Muscle of leg (tissue), 11 donors: ENCODE measurements around the gene MINAR1. TPM values are rescaled to one million over a fixed set of nuclear protein-coding genes. Genes with fewer than 3 reads are reported as not detected.
"Not testable (repeated sequence)": the region's sequence is repeated elsewhere in the genome, so short reads cannot be mapped to it uniquely, and the experiment has no call there.

ENCODE experiments used
- DNase-seq: peaks from one replicate; pipeline ENCODE4 v3.0.0; 2013
- H3K27ac ChIP-seq: one replicate; pipeline ENCODE4 v1.5.1; 2013; ENCODE audit warnings: mild to moderate bottlenecking, low read length, control low read depth
- H3K27me3 ChIP-seq: one replicate; pipeline ENCODE4 v1.6.1; 2013; ENCODE audit warnings: low read length; ENCODE audit not compliant: control insufficient read depth, insufficient read depth
- H3K36me3 ChIP-seq: one replicate; pipeline ENCODE4 v1.6.1; 2013; ENCODE audit warnings: low read length; ENCODE audit not compliant: control insufficient read depth, insufficient read depth
- H3K4me1 ChIP-seq: one replicate; pipeline ENCODE4 v1.6.1; 2013; ENCODE audit warnings: low read length; ENCODE audit not compliant: control insufficient read depth, insufficient read depth
- H3K4me3 ChIP-seq: one replicate; pipeline ENCODE4 v1.5.1; 2013; ENCODE audit warnings: low read length, control low read depth
- H3K9me3 ChIP-seq: replicated peaks from 2 replicates; pipeline ENCODE4 v1.6.1; 2013; ENCODE audit warnings: low read depth, low read length; ENCODE audit not compliant: control insufficient read depth
- WGBS: methylation state at CpG from one replicate; pipeline ENCODE4 v1.1.5; 2013; ENCODE audit warnings: missing lambda C conversion rate; ENCODE audit not compliant: insufficient coverage; 5-methylcytosine and 5-hydroxymethylcytosine counted together
- polyA plus RNA-seq, 8 donors: library from polyadenylated mRNA; unstranded; fragments of 120-200 nt; gene quantifications; one replicate each; pipeline versions ENCODE4 v1.2.1 to v1.2.3, GENCODE V29; 2013; ENCODE audit warnings: inconsistent platforms in 1 of 8, low replicate concordance in 1 of 8; ENCODE audit not compliant: insufficient read length in 8 of 8, insufficient read depth in 1 of 8
- total RNA-seq: library from RNA; stranded (reverse); fragments of 120-200 nt; gene quantifications from one replicate; pipeline ENCODE4 v1.2.4, GENCODE V29; 2013

Gene MINAR1
- total and polyA plus RNA-seq, 9 donors, result 0.97 to 2.8 (median 1.7) TPM

- Histone ChIP-seq H3K9me3 (no peaks in the 10 kb centered on the region), H3K27me3 (no peaks in the 10 kb centered on the region), H3K4me3 (no peak overlapping the region), H3K36me3 (no peaks in the 10 kb centered on the region), H3K27ac (no peak overlapping the region), H3K4me1 (no peaks in the 10 kb centered on the region)
- DNase-seq, result no peak
- WGBS, result no CpG with 5 or more reads among the region's 3 CpGs
Measured at GRCh38 chr15:79406210-79406609, 25.9 kb upstream of the MINAR1 start.

DNA sequence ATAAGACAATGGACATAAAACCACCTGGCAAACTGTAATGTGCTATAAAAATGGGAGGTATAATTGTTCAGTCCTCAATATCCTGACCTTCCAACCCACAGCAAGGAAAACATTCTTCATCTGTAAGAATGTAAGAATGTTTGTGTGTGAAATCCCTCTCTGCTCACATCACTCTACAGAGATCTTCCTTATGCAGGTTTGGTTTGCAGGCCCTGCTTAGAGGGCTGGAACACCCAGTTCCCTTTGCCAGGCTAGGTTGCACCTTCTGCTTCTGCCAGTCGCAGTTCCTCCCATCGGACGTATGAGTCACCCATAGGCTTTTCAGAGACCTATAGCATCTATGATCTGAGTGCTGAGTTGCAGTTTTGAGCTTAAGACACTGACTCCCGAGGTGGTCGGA is 24.1 kb upstream of the MINAR1 start:
- no peaks in the 10 kb centered on the region for H3K9me3 ChIP-seq
- no peaks in the 10 kb centered on the region for H3K4me1 ChIP-seq
- no peak overlapping the region for H3K4me3 ChIP-seq
- WGBS, result 88% methylated on average over 3 of the region's 5 CpGs
- H3K27ac ChIP-seq, result no peak overlapping the region
- H3K27me3 ChIP-seq, result no peaks in the 10 kb centered on the region
- no peaks in the 10 kb centered on the region for H3K36me3 ChIP-seq
- DNase-seq, result no peak

GRCh38 chr15:79410237-79410636 is 21.9 kb upstream of the MINAR1 start:
- Histone ChIP-seq H3K36me3 (no peaks in the 10 kb centered on the region), H3K27ac (no peak overlapping the region), H3K4me1 (no peaks in the 10 kb centered on the region), H3K27me3 (no peaks in the 10 kb centered on the region), H3K4me3 (no peak overlapping the region), H3K9me3 (no peaks in the 10 kb centered on the region)
- WGBS, result no CpG with 5 or more reads among the region's 2 CpGs
- no peak for DNase-seq

DNA sequence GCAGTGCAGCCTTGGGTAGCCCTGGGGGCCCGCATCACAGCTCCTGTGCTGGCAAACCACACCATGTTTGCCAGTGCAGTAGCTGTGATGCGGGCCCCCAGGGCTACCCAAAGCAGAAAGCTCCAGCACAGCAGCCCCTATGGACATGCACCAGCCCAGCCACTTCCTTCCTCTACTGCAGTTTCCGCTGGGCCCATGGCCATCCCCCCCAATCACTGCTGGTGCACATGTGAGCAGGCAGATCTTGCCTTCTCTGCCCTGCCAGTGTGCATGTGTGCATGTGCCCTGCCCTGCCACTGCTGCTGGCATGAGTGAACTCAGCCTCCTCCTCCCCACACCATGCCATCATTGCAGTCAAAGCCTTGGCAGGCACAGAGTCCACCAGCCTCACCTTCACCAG is 20.1 kb upstream of the MINAR1 start:
- Histone ChIP-seq H3K4me3 (no peak overlapping the region), H3K4me1 (no peaks in the 10 kb centered on the region), H3K9me3 (no peaks in the 10 kb centered on the region), H3K27me3 (no peaks in the 10 kb centered on the region), H3K36me3 (no peaks in the 10 kb centered on the region), H3K27ac (no peak overlapping the region)
- 85% methylated on average over 3 of the region's 3 CpGs for WGBS
- DNase-seq, result no peak

DNA sequence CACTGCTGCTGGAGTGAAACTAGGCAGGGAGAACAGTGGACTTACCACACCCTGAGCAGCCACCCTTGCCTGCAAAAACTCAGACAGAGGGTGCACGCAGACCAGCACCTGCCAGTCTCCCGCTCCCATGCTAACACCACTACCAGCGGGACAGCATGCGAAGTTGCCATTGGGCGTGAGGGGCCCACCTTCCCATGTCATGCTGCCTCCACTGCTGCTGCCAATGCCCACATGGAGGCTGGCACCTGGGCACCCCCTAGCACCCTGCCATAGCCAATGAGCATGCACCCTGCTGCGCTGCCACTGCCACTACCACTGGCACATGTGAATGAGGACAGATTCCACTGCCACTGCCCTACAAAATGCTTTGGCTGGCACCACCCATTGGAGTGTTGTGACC is 19.7 kb upstream of the MINAR1 start:
- 99% methylated on average over 6 of the region's 6 CpGs for WGBS
- DNase-seq, result no peak
- no peaks in the 10 kb centered on the region for H3K27me3 ChIP-seq

DNA sequence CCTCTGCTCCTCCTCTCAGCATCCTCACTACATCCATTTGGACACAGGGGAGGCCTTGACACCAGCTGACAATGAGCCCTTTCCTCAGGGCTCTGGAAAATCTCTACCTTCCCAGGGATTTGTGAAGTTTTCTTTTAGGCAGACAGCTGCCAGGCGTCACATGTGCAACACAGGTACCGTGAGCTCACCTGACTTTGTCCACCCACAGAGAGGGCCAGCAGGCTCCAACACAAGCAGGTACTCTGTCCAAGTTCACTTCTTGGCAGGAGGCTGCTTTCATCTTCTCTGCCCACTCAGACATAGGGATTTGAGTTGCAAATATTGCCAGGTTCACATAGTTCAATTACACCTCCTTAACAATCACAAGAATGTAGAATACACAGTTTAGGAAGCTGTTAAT is 15.3 kb upstream of the MINAR1 start:
- Histone ChIP-seq H3K27me3 (peaks cover 3% of the 10 kb centered on the region), H3K4me3 (no peak overlapping the region), H3K4me1 (peaks cover 9% of the 10 kb centered on the region), H3K27ac (no peak overlapping the region), H3K36me3 (no peaks in the 10 kb centered on the region), H3K9me3 (no peaks in the 10 kb centered on the region)
- 92% methylated on average over 2 of the region's 2 CpGs for WGBS
- DNase-seq, result no peak

More for the DNA sequence above, 19.7 kb upstream of the MINAR1 start:
- Histone ChIP-seq H3K9me3 (no peaks in the 10 kb centered on the region), H3K27ac (no peak overlapping the region), H3K4me3 (no peak overlapping the region), H3K4me1 (no peaks in the 10 kb centered on the region), H3K36me3 (no peaks in the 10 kb centered on the region)

- Histone ChIP-seq H3K4me3 (no peak overlapping the region), H3K27me3 (peaks cover 3% of the 10 kb centered on the region), H3K36me3 (no peaks in the 10 kb centered on the region), H3K4me1 (peaks cover 9% of the 10 kb centered on the region), H3K9me3 (no peaks in the 10 kb centered on the region), H3K27ac (no peak overlapping the region)
- DNase-seq, result peak; percentile 60
- WGBS, result 47% methylated on average over 5 of the region's 9 CpGs
Measured at GRCh38 chr15:79418693-79419279, 13.3 kb upstream of the MINAR1 start.

DNA sequence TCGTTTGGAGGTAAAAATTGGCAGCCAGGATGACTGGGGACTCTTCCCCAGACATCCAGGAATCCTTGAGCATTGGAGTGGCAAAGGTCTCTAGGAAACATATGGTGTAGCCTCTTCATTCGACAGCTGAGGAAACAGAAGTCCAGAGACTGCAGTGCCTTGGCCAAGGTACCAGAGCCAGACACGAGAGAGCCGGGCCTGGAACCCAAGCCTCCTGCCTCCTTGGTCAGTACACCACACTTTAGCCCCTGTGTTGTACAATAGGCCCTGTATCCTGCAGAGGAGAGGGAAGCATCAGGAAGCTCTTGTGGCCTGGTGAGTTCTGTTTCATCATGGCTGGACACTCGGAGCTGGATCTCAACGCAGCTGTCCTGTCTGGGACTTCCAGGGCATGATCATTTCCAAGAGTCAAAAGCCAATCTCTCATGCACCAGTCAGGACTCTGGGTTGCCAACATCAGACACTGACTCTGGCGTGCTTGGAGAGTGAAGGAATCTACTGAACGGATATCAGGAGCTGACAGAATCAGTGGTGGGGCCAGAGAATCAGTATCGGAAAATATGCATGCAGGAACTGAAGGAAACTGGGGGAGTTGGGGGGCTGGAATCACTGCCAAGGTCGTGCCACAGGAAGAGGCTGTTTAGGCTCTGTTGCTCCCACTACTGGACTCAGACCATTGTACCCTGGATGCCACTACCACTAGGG is 6.4 kb upstream of the MINAR1 start:
- Histone ChIP-seq H3K9me3 (no peaks in the 10 kb centered on the region), H3K27me3 (peaks cover 21% of the 10 kb centered on the region), H3K4me1 (no peaks in the 10 kb centered on the region), H3K4me3 (no peak overlapping the region), H3K27ac (no peak overlapping the region), H3K36me3 (no peaks in the 10 kb centered on the region)
- WGBS, result 85% methylated on average over 9 of the region's 10 CpGs
- no peak for DNase-seq

- WGBS, result no CpG with 5 or more reads among the region's 2 CpGs
- H3K9me3 ChIP-seq, H3K36me3 ChIP-seq, H3K4me1 ChIP-seq, DNase-seq, H3K27ac ChIP-seq, H3K4me3 ChIP-seq: not testable (repeated sequence)
- H3K27me3 ChIP-seq, result peaks cover 29% of the 10 kb centered on the region
Measured at GRCh38 chr15:79426899-79427298, 5.2 kb upstream of the MINAR1 start.

DNA sequence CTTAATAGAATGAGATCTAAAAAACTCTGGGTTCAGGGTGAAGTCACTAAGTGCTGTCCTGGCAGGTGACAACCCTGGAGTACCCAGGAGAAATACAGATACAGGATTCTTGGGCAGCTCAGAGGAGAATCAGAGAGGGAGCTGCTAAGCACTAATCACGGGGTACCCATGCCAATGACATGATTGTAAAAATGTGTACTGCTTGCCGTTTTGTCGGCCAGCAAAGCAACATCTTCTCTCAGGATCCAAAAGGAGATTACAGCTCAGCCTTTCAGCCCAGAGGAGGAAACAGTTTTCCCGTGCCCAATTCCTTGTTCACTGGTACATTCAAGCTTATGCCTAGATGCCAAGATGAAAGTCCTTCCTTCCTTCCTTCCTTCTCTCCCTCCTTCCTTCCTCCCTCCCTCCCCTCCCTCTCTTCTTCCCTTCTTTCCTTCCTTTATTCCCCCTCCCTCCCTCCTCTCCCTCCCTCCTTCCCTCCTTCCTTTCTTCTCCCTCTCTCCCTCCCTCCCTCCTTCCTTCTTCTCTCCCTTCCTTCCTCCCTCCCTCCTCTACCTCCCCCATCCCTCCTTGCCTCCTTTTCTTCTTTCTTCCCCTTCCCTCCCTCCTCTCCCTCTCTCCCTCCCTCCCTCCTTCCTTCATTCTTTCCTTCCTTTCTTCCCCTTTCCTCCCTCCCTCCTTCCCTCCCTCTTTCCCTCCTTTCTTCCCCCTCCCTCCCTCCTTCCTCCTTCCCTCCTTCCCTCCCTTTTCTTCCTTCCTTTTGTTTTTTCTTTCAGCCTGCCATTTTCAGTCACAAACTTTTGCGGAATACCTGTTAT is 4.1 kb upstream of the MINAR1 start:
- peaks cover 16% of the 10 kb centered on the region for H3K4me1 ChIP-seq
- no peak overlapping the region for H3K4me3 ChIP-seq
- no peaks in the 10 kb centered on the region for H3K36me3 ChIP-seq
- no peak for DNase-seq
- WGBS, result 25% methylated on average over 4 of the region's 5 CpGs
- peaks cover 40% of the 10 kb centered on the region for H3K27me3 ChIP-seq
- no peak overlapping the region for H3K27ac ChIP-seq
- H3K9me3 ChIP-seq, result no peaks in the 10 kb centered on the region
